ENCODE results near the gene PTPN4.

DNA sequence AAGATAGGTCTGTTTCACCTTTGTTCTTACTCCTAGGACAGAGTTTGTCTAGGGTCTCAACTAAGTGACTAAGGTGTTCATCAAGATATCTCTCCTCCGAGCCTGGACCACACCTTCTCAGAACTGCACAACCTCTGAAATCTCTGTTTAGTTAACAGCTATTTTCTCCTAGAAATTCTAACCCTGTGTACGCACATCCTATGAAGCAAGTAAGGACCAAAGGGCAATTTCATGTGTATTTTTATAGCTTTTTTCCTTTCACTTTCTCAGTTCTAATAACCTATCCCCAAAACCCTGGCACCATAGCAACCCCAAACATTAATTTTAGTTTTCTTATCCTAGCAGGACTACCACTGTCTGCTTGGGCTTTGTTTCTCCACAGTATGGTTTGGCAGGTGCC is 59.1 kb downstream of the PTPN4 start:
- TF ChIP-seq, protein P1, sequence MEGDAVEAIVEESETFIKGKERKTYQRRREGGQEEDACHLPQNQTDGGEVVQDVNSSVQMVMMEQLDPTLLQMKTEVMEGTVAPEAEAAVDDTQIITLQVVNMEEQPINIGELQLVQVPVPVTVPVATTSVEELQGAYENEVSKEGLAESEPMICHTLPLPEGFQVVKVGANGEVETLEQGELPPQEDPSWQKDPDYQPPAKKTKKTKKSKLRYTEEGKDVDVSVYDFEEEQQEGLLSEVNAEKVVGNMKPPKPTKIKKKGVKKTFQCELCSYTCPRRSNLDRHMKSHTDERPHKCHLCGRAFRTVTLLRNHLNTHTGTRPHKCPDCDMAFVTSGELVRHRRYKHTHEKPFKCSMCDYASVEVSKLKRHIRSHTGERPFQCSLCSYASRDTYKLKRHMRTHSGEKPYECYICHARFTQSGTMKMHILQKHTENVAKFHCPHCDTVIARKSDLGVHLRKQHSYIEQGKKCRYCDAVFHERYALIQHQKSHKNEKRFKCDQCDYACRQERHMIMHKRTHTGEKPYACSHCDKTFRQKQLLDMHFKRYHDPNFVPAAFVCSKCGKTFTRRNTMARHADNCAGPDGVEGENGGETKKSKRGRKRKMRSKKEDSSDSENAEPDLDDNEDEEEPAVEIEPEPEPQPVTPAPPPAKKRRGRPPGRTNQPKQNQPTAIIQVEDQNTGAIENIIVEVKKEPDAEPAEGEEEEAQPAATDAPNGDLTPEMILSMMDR (IDR thresholded peaks at IDR 0.05; ENCODE audit: low read length) = no peak
- TF ChIP-seq EZH2phosphoT487 (IDR thresholded peaks at IDR 0.05; ENCODE audit: low read length) (no peak), EZH2 (optimal IDR thresholded peaks at IDR 0.05; ENCODE audit: low read depth, low read length) (no peak)

Data from MM.1S (cell line).